HEK293T (cell line): ENCODE measurements around the gene CYP2F1.

Experiments
- ARNT ChIP-seq: fragments of 450-650 bp; IDR thresholded peaks from 2 replicates; pipeline ENCODE4 v1.6.1; 2017; ENCODE audit warnings: mild to moderate bottlenecking
- BHLHE40 ChIP-seq: fragments of 450-650 bp; IDR thresholded peaks from 2 replicates; pipeline ENCODE4 v1.6.1; 2016; ENCODE audit warnings: mild to moderate bottlenecking, moderate library complexity, borderline replicate concordance
- CTBP1 ChIP-seq: fragments of 450-650 bp; IDR thresholded peaks from 2 replicates; pipeline ENCODE4 v1.6.1; 2016; ENCODE audit warnings: borderline replicate concordance
- ELF4 ChIP-seq: fragments of 450-650 bp; IDR thresholded peaks from 2 replicates; pipeline ENCODE4 v1.6.1; 2017; ENCODE audit warnings: antibody characterized with exemption
- FOXA1 ChIP-seq: fragments of 450-650 bp; IDR thresholded peaks from 2 replicates; pipeline ENCODE4 v1.6.1; 2016; ENCODE audit warnings: mild to moderate bottlenecking
- FOXK2 ChIP-seq: fragments of 450-650 bp; IDR thresholded peaks from 2 replicates; pipeline ENCODE4 v1.6.1; 2016; ENCODE audit warnings: mild to moderate bottlenecking
- HDGF ChIP-seq: fragments of 450-650 bp; IDR thresholded peaks from 2 replicates; pipeline ENCODE4 v1.6.1; 2017; ENCODE audit warnings: antibody characterized with exemption, borderline replicate concordance
- L3MBTL2 ChIP-seq: fragments of 450-650 bp; conservative IDR thresholded peaks from 2 replicates; pipeline ENCODE4 v1.6.1; 2016; ENCODE audit warnings: mild to moderate bottlenecking
- NFRKB ChIP-seq: fragments of 450-650 bp; IDR thresholded peaks from 2 replicates; pipeline ENCODE4 v1.6.1; 2016; ENCODE audit warnings: mild to moderate bottlenecking, moderate library complexity
- SP1 ChIP-seq: fragments of 450-650 bp; IDR thresholded peaks from 2 replicates; pipeline ENCODE4 v1.6.1; 2017
- SUZ12 ChIP-seq: fragments of 450-650 bp; IDR thresholded peaks from 2 replicates; pipeline ENCODE4 v1.6.1; 2016; ENCODE audit warnings: mild to moderate bottlenecking
- ZNF384 ChIP-seq: fragments of 450-650 bp; IDR thresholded peaks from 2 replicates; pipeline ENCODE4 v1.6.1; 2016

GRCh38 chr19:41114132-41114531, at the start of gene CYP2F1:
- TF ChIP-seq FOXK2 (no peak), FOXA1 (no peak), NFRKB (no peak), CTBP1 (no peak), SUZ12 (no peak), SP1 (no peak), ELF4 (no peak), BHLHE40 (no peak), ARNT (no peak), HDGF (no peak), ZNF384 (no peak), L3MBTL2 (no peak)
